Upper lobe of right lung (tissue), 1 donor: ENCODE data around the gene HRH2. TPM values are rescaled to one million over a fixed set of nuclear protein-coding genes. Genes with fewer than 3 reads are reported as not detected.

ENCODE experiments used
- ATAC-seq: fragments of 200-7000 bp; cut with Tn5 transposase; one replicate; pipeline ENCODE4 v1.9.1; 2020; ENCODE audit warnings: mild to moderate bottlenecking, moderate library complexity
- DNase-seq: peaks from one replicate; pipeline ENCODE4 v3.0.0-alpha.2; 2020
- H3K27ac ChIP-seq: fragments of 200-600 bp; one replicate; pipeline ENCODE4 v1.8.0; 2022
- H3K27me3 ChIP-seq: fragments of 200-600 bp; one replicate; pipeline ENCODE4 v1.8.0; 2022; ENCODE audit warnings: mild to moderate bottlenecking
- H3K36me3 ChIP-seq: fragments of 200-600 bp; one replicate; pipeline ENCODE4 v1.8.0; 2022
- H3K4me1 ChIP-seq: fragments of 200-600 bp; one replicate; pipeline ENCODE4 v1.8.0; 2022
- H3K4me3 ChIP-seq: fragments of 200-600 bp; one replicate; pipeline ENCODE4 v1.8.0; 2022; ENCODE audit warnings: mild to moderate bottlenecking
- H3K9me3 ChIP-seq: fragments of 200-600 bp; one replicate; pipeline ENCODE4 v1.8.0; 2022
- CTCF ChIP-seq: fragments of 200-600 bp; IDR thresholded peaks from one replicate; pipeline ENCODE4 v1.8.0; 2022; ENCODE audit warnings: antibody characterized with exemption
- intact Hi-C: fragments of 100-400 bp; cut with DNase I; formaldehyde crosslinking; loops from one replicate; pipeline ENCODE4 v1.11.0; 2022
- total RNA-seq: library from RNA; stranded (reverse); fragmentation: NEBNext Ultra II Directional; extraction: Animal tissue kit (Norgen Biotek cat#: 25700); gene quantifications from one replicate; pipeline ENCODE4 v1.2.1, GENCODE V29; 2021
- donor health status: DM: no; HTN: yes; CAD: no; lungs with severe emphysema.

Gene HRH2
- total RNA-seq, 1 donor from 2014 or later = 8.2 TPM

GRCh38 chr5:175734016-175734415, 76.1 kb downstream of the HRH2 start:
- Histone ChIP-seq H3K27ac (no peak overlapping the region), H3K4me1 (no peaks in the 10 kb centered on the region), H3K27me3 (peaks cover 45% of the 10 kb centered on the region), H3K9me3 (no peaks in the 10 kb centered on the region), H3K36me3 (no peaks in the 10 kb centered on the region), H3K4me3 (no peak overlapping the region)
- no peak for ATAC-seq
- no peak for TF ChIP-seq CTCF
- intact Hi-C loops = no loop called here
- no peak for DNase-seq

GRCh38 chr5:175734501-175734900, 76.6 kb downstream of the HRH2 start:
- no peak for DNase-seq
- Histone ChIP-seq H3K27me3 (peaks cover 45% of the 10 kb centered on the region), H3K27ac (no peak overlapping the region), H3K36me3 (no peaks in the 10 kb centered on the region), H3K4me3 (no peak overlapping the region), H3K9me3 (no peaks in the 10 kb centered on the region), H3K4me1 (no peaks in the 10 kb centered on the region)
- intact Hi-C loops = no loop called here
- TF ChIP-seq CTCF = no peak
- no peak for ATAC-seq

GRCh38 chr5:175735701-175736100, 77.8 kb downstream of the HRH2 start:
- DNase-seq = no peak
- Histone ChIP-seq H3K4me3 (no peak overlapping the region), H3K4me1 (no peaks in the 10 kb centered on the region), H3K27me3 (peaks cover 53% of the 10 kb centered on the region), H3K27ac (no peak overlapping the region), H3K9me3 (no peaks in the 10 kb centered on the region), H3K36me3 (no peaks in the 10 kb centered on the region)
- ATAC-seq = no peak
- intact Hi-C loops = no loop called here
- TF ChIP-seq CTCF = no peak

- H3K27ac ChIP-seq = no peak overlapping the region
- no peaks in the 10 kb centered on the region for H3K36me3 ChIP-seq
- no peak for ATAC-seq
- H3K4me1 ChIP-seq = no peaks in the 10 kb centered on the region
- H3K9me3 ChIP-seq = no peaks in the 10 kb centered on the region
- intact Hi-C loops = no loop called here
- H3K4me3 ChIP-seq = no peak overlapping the region
- no peak for DNase-seq
- TF ChIP-seq CTCF = no peak
- peaks cover 53% of the 10 kb centered on the region for H3K27me3 ChIP-seq
Observed at GRCh38 chr5:175736652-175737051, 78.8 kb downstream of the HRH2 start.

- peaks cover 45% of the 10 kb centered on the region for H3K27me3 ChIP-seq
- no peak overlapping the region for H3K27ac ChIP-seq
- no peak for ATAC-seq
Observed at GRCh38 chr5:175737481-175737880, 79.6 kb downstream of the HRH2 start.

More at GRCh38 chr5:175737481-175737880, 79.6 kb downstream of the HRH2 start:
- no peaks in the 10 kb centered on the region for H3K9me3 ChIP-seq
- no peaks in the 10 kb centered on the region for H3K36me3 ChIP-seq
- no peak overlapping the region for H3K4me3 ChIP-seq
- no peak for TF ChIP-seq CTCF
- DNase-seq = no peak
- intact Hi-C loops = no loop called here
- H3K4me1 ChIP-seq = no peaks in the 10 kb centered on the region
